Karpas-422 (cell line): ENCODE data around the gene IPO11. TPM values are rescaled to one million over a fixed set of nuclear protein-coding genes. Genes with fewer than 3 reads are reported as not detected.
"Not testable (repeated sequence)": the region's sequence is repeated elsewhere in the genome, so short reads cannot be mapped to it uniquely, and the experiment has no call there.

Experiments
- DNase-seq: peaks from one replicate; pipeline ENCODE4 v3.0.0-alpha.2; 2015
- H2AFZ ChIP-seq: fragments of 200-600 bp; sonication (generic); 2 replicates; pipeline ENCODE4 v1.6.1; 2014; ENCODE audit warnings: antibody characterized with exemption, low read length, mixed read lengths
- H3K27ac ChIP-seq: fragments of 200-600 bp; sonication (generic); 2 replicates; pipeline ENCODE4 v1.5.1; 2014; ENCODE audit warnings: mild to moderate bottlenecking, low read length, moderate library complexity
- H3K27me3 ChIP-seq: fragments of 200-600 bp; sonication (generic); 2 replicates; pipeline ENCODE4 v1.6.1; 2014; ENCODE audit warnings: low read length, mixed read lengths
- H3K36me3 ChIP-seq: fragments of 200-600 bp; sonication (generic); 2 replicates; pipeline ENCODE4 v1.6.1; 2014; ENCODE audit warnings: low read length, mixed read lengths; ENCODE audit not compliant: insufficient read depth
- H3K4me1 ChIP-seq: fragments of 200-600 bp; sonication (generic); 2 replicates; pipeline ENCODE4 v1.6.1; 2014; ENCODE audit warnings: mild to moderate bottlenecking, low read length, mixed read lengths
- H3K4me2 ChIP-seq: fragments of 200-600 bp; sonication (generic); 2 replicates; pipeline ENCODE4 v1.6.1; 2014; ENCODE audit warnings: low read length, low read depth, mild to moderate bottlenecking; ENCODE audit not compliant: poor library complexity, severe bottlenecking
- H3K4me3 ChIP-seq: fragments of 200-600 bp; sonication (generic); 2 replicates; pipeline ENCODE4 v1.5.1; 2014; ENCODE audit warnings: mild to moderate bottlenecking, antibody characterized with exemption, low read length, mixed read lengths
- H3K79me2 ChIP-seq: fragments of 200-600 bp; sonication (generic); 2 replicates; pipeline ENCODE4 v1.6.1; 2014; ENCODE audit warnings: mild to moderate bottlenecking, low read length, mixed read lengths
- H3K9ac ChIP-seq: fragments of 200-600 bp; sonication (generic); 2 replicates; pipeline ENCODE4 v1.6.0; 2014; ENCODE audit warnings: low read length
- H3K9me2 ChIP-seq: fragments of 200-600 bp; sonication (generic), shearing (Covaris generic); replicated peaks from 2 replicates; pipeline ENCODE4 v1.6.0; 2014; ENCODE audit warnings: mild to moderate bottlenecking, low read length, moderate library complexity; ENCODE audit not compliant: insufficient read depth
- H3K9me3 ChIP-seq: fragments of 300-700, 200-600 bp; sonication (generic); 2 replicates; pipeline ENCODE4 v1.6.1; 2014; ENCODE audit warnings: low read length, mixed read lengths
- H4K20me1 ChIP-seq: fragments of 200-600 bp; sonication (generic); 2 replicates; pipeline ENCODE4 v1.6.1; 2014; ENCODE audit warnings: mild to moderate bottlenecking, antibody characterized with exemption, low read length, low read depth; ENCODE audit not compliant: insufficient read depth
- total RNA-seq: library from RNA; depleted of rRNA; stranded (reverse); fragments of >200 nt; shearing (Covaris generic); gene quantifications from 2 replicates; pipeline ENCODE4 v1.2.3, GENCODE V29; 2014; ENCODE audit warnings: low replicate concordance

IPO11 gene
- total RNA-seq, 1 experiment from 2014 or later: 31.5 TPM

DNA sequence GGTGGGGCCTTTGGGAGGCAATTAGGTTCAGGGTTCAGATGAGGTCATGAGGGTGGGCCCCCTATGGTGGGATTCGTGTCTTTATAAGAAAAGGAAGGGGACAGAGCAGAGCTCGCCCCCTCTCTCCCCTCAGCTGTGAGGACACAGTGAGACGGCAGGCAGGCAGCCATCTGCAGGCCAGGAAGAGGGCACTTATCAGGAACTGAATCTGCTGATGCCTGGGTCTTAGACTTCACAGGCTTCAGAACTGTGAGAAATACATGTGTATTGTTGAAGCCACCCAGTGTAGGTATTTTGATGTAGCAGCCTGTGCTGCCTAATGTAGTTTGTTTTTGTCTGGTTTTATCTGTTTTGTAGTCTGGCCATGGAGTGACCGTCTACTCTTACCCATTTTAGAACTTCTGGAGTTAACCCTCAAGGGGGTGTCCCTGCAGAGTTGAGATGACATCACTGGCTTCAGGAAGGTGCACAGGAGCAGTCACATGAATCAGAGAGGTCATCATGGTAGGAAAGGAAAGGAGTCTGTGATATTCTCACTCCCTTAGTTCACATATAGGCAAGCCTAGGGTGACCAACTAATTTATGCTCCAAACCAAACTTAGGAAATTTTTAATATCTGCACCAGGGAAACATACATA is 237.0 kb downstream of the IPO11 start:
- Histone ChIP-seq H3K9ac (no peak overlapping the region), H3K27ac (no peak overlapping the region), H3K9me3 (no peaks in the 10 kb centered on the region), H3K27me3 (no peaks in the 10 kb centered on the region), H3K4me3 (no peak overlapping the region), H3K79me2 (no peaks in the 10 kb centered on the region), H3K4me1 (no peaks in the 10 kb centered on the region), H2AFZ (no peak overlapping the region), H4K20me1 (no peaks in the 10 kb centered on the region), H3K36me3 (no peaks in the 10 kb centered on the region), H3K9me2 (no peaks in the 10 kb centered on the region), H3K4me2 (no peak overlapping the region)
- no peak for DNase-seq

DNA sequence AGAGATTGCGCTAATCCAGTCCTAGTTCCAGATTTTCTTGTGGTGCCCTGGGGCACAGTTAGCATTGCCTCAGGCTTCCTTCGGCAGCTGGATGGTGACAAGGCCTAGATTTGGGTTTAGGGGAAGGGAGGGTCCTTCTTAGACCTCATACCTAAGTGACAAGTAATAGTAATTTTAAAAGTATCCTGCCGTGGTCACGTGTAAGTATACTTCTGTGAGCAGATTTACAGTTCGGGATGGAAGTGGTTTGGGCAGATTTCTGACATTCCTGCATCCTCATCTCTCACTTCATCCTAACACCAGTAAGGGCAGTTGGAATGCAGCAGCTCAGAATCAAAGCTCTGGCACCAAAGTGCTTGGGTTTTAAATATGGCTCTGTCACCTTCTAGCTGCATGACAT is 237.6 kb downstream of the IPO11 start:
- no peaks in the 10 kb centered on the region for H4K20me1 ChIP-seq
- no peak overlapping the region for H3K4me3 ChIP-seq
- no peaks in the 10 kb centered on the region for H3K27me3 ChIP-seq
- H3K9me2 ChIP-seq: no peaks in the 10 kb centered on the region
- H3K9me3 ChIP-seq: no peaks in the 10 kb centered on the region
- no peak overlapping the region for H3K9ac ChIP-seq
- no peaks in the 10 kb centered on the region for H3K79me2 ChIP-seq
- no peak for DNase-seq
- no peak overlapping the region for H3K4me2 ChIP-seq
- no peaks in the 10 kb centered on the region for H3K36me3 ChIP-seq
- no peak overlapping the region for H3K27ac ChIP-seq
- no peak overlapping the region for H2AFZ ChIP-seq
- H3K4me1 ChIP-seq: no peaks in the 10 kb centered on the region

DNA sequence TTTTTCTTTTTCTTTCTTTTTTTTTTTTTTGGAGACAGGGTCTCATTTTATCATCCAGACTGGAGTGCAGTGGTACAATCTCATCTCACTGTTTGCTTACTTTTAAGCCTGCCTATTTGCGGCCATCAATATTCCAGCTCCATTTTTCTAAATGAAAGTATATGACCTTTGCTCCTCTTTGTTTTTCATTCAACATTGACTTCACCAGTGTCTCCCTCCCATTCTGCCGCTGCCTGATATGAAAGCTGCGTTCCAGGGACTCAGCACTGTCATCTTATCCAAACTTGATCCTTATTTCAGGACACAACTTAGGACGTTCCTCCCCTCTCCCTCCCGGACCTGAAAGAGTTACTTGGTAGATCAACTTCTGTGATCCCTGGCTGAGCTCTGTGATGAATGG is 239.7 kb downstream of the IPO11 start:
- H4K20me1 ChIP-seq: no peaks in the 10 kb centered on the region
- no peak overlapping the region for H2AFZ ChIP-seq
- no peaks in the 10 kb centered on the region for H3K4me1 ChIP-seq
- H3K27ac ChIP-seq: no peak overlapping the region
- no peaks in the 10 kb centered on the region for H3K9me2 ChIP-seq
- no peaks in the 10 kb centered on the region for H3K79me2 ChIP-seq
- H3K9me3 ChIP-seq: no peaks in the 10 kb centered on the region
- H3K36me3 ChIP-seq: no peaks in the 10 kb centered on the region
- H3K9ac ChIP-seq: no peak overlapping the region
- no peak for DNase-seq
- no peaks in the 10 kb centered on the region for H3K27me3 ChIP-seq
- no peak overlapping the region for H3K4me2 ChIP-seq
- no peak overlapping the region for H3K4me3 ChIP-seq

DNA sequence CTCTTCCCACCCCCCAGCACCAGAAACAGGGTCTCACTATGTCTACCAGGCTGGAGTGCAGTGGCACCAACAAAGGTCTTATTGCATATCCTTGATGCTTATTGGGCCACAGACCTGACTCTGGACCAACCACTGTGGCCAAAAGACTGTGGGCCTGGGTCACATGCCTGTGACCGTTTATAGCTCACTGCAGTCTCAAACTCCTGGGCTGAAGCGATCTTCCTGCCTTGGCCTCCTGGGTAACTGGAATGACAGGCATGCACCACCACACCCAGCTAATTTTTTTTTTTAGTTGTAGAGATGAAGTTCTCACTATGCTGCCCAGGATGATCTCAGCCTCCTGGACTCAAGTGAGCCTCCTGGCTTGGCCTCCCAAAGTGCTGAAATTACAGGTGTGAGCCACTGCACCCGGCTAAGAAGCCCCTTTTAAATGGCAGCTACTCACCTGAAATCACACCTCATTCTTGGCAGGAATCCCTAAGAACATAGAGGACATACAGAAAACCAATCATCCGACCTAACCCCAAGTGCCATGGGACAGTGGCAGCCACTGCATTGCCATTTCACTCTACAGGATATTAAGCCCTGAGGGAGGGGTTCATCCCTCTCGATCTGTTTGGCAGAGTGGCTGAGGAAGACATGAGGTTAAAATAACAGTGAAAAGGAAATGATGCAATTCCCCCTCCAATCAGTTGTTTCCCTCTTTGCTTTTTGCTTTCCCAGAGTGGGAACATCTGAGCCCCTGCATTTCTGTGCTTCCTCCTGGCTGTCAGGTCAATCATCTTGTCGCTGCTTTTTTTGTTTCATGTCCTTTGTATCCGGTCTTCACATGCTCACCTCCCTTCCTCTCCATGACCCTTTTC is 240.7 kb downstream of the IPO11 start:
- Histone ChIP-seq H3K4me2 (no peak overlapping the region), H2AFZ (no peak overlapping the region), H3K9ac (no peak overlapping the region), H3K36me3 (no peaks in the 10 kb centered on the region), H3K4me1 (no peaks in the 10 kb centered on the region), H4K20me1 (no peaks in the 10 kb centered on the region), H3K9me2 (no peaks in the 10 kb centered on the region), H3K27me3 (no peaks in the 10 kb centered on the region), H3K79me2 (no peaks in the 10 kb centered on the region), H3K4me3 (no peak overlapping the region), H3K9me3 (no peaks in the 10 kb centered on the region), H3K27ac (no peak overlapping the region)
- DNase-seq: no peak

DNA sequence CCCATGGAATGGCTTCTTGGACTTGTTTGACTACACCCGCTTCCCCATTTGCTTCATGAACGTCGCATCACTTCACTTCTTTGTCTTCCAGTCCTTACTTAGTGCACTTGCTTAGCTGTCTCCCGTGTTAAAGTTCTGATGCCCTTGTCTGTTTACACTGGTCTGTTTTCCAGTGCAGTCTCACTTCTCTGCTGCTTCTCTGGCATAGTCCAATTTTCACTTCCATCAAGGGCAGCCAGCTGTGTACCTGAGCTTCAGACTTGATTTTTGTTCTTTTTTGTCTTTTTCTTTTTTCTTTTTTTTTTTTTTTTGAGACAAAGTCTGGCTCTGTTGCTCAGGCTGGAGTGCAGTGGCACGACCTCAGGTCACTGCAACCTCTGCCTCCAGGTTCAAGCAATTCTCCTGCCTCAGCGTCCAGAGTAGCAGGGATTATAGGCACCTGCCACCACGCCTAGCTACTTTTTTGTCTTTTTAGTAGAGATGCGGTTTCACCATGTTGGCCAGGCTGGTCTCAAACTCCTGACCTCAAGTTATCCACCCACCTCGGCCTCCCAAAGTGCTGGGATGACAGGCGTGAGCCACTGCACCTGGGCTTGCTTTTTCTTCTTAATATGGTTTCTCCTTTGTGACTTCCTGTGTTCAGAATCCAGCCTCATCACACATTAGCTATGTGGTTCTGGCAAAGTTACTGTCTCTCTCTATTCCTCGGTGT is 241.5 kb downstream of the IPO11 start:
- no peak overlapping the region for H3K9ac ChIP-seq
- no peaks in the 10 kb centered on the region for H3K36me3 ChIP-seq
- no peak overlapping the region for H3K4me3 ChIP-seq
- H4K20me1 ChIP-seq: no peaks in the 10 kb centered on the region
- no peaks in the 10 kb centered on the region for H3K27me3 ChIP-seq
- no peak overlapping the region for H3K27ac ChIP-seq
- H2AFZ ChIP-seq: no peak overlapping the region
- no peak for DNase-seq
- H3K9me2 ChIP-seq: no peaks in the 10 kb centered on the region
- H3K79me2 ChIP-seq: no peaks in the 10 kb centered on the region
- no peaks in the 10 kb centered on the region for H3K4me1 ChIP-seq
- no peaks in the 10 kb centered on the region for H3K9me3 ChIP-seq
- H3K4me2 ChIP-seq: no peak overlapping the region

DNA sequence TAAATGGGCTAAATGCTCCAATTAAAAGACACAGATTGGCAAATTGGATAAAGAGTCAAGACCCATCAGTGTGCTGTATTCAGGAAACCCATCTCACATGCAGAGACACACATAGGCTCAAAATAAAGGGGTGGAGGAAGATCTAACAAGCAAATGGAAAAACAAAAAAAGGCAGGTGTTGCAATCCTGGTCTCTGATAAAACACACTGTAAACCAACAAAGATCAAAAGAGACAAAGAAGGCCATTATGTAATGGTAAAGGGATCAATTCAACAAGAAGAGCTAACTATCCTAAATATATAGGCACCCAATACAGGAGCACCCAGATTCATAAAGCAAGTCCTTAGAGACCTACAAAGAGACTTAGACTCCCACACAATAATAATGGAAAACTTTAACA is 245.2 kb downstream of the IPO11 start:
- not testable (repeated sequence) for H3K79me2 ChIP-seq, H3K9me3 ChIP-seq, H3K4me3 ChIP-seq, H3K9ac ChIP-seq, H3K9me2 ChIP-seq, H3K4me1 ChIP-seq, H4K20me1 ChIP-seq, H3K27ac ChIP-seq, H3K36me3 ChIP-seq, DNase-seq, H3K27me3 ChIP-seq, H3K4me2 ChIP-seq, H2AFZ ChIP-seq

DNA sequence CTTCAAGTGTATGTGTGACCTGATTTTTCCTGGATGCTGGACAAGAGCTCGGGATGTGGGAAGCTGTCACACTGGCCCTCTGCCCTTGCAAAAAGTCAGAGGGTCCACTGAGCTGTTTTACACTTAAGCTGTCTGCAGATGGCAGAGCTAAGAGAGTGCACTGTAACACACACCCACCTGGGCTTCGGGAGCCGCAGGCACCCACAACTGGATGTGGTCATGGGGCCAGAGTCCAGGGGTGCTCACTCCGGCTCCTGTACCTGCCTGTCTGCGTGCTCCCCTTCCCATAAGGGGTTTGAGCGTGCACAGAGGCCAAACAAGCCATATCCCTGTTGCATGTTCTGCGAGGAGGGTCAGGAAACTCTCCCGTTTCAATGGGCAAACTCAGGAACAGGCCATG is 248.6 kb downstream of the IPO11 start:
- no peak for DNase-seq
- Histone ChIP-seq H3K4me1 (no peaks in the 10 kb centered on the region), H3K4me3 (no peak overlapping the region), H3K9ac (no peak overlapping the region), H2AFZ (no peak overlapping the region), H4K20me1 (no peaks in the 10 kb centered on the region), H3K27ac (no peak overlapping the region), H3K79me2 (no peaks in the 10 kb centered on the region), H3K9me3 (no peaks in the 10 kb centered on the region), H3K9me2 (no peaks in the 10 kb centered on the region), H3K36me3 (no peaks in the 10 kb centered on the region), H3K4me2 (no peak overlapping the region), H3K27me3 (no peaks in the 10 kb centered on the region)

DNA sequence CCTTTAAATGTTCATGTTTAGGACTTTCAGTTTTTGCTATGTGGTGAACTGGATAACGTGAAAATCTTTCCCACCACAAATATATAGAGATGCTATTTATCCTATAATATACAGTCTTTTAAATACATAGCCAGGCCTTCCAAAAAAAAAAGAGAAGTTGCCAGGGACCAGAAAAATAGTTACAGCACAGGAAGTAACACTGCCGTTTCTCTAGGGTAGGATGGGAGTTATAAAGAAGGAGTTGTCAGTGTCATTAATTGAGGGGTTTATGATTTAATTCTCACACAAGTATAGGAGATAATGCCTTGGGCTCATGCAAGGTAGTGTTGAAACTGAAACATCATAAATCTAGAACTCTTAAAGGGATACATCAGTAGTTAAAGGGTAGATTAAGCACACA is 250.0 kb downstream of the IPO11 start:
- no peaks in the 10 kb centered on the region for H3K27me3 ChIP-seq
- H3K9ac ChIP-seq: no peak overlapping the region
- H3K9me2 ChIP-seq: no peaks in the 10 kb centered on the region
- no peak overlapping the region for H3K4me2 ChIP-seq
- no peak overlapping the region for H3K27ac ChIP-seq
- no peak overlapping the region for H2AFZ ChIP-seq
- H3K36me3 ChIP-seq: no peaks in the 10 kb centered on the region
- H3K4me1 ChIP-seq: no peaks in the 10 kb centered on the region
- no peak overlapping the region for H3K4me3 ChIP-seq
- no peaks in the 10 kb centered on the region for H3K79me2 ChIP-seq
- no peaks in the 10 kb centered on the region for H3K9me3 ChIP-seq
- no peak for DNase-seq
- no peaks in the 10 kb centered on the region for H4K20me1 ChIP-seq
